NCI-H748 treated with DMSO at 0.1 percent for 48 hours (cell line): Measurements from ENCODE around the gene DNAH11.
"Not testable (repeated sequence)": the region's sequence is repeated elsewhere in the genome, so short reads cannot be mapped to it uniquely, and the experiment has no call there.

ENCODE experiments used
- DNase-seq: peaks from one replicate; lab custom pipeline; 2025; lab: John Stamatoyannopoulos, UW

DNAH11 gene

GRCh38 chr7:21542891-21543527 lies at the start of gene DNAH11:
TSS of gene DNAH11 (plus strand) at chr7:21543039. CDS start at chr7:21543246, 207 bp downstream.
- DNase-seq, result peak; percentile 56

- DNase-seq, result no peak
Observed at GRCh38 chr7:21495731-21496130, 47.1 kb upstream of the DNAH11 start.

GRCh38 chr7:21497072-21497471 lies 45.8 kb upstream of the DNAH11 start:
- DNase-seq, result no peak

- DNase-seq, result no peak
Observed at GRCh38 chr7:21500117-21500832, 42.6 kb upstream of the DNAH11 start.

GRCh38 chr7:21504021-21504420 lies 38.8 kb upstream of the DNAH11 start:
- DNase-seq, result peak; percentile 96

GRCh38 chr7:21507627-21508343 lies 35.1 kb upstream of the DNAH11 start:
- peak; percentile 20 for DNase-seq

GRCh38 chr7:21508538-21508937 lies 34.3 kb upstream of the DNAH11 start:
- no peak for DNase-seq

- no peak for DNase-seq
Observed at GRCh38 chr7:21514062-21514461, 28.8 kb upstream of the DNAH11 start.

GRCh38 chr7:21524680-21525079 lies 18.2 kb upstream of the DNAH11 start:
- DNase-seq, result no peak

GRCh38 chr7:21526007-21526406 lies 16.8 kb upstream of the DNAH11 start:
- DNase-seq, result no peak

GRCh38 chr7:21526448-21526847 lies 16.4 kb upstream of the DNAH11 start:
- DNase-seq, result no peak

GRCh38 chr7:21532485-21532884 lies 10.4 kb upstream of the DNAH11 start:
- DNase-seq, result not testable (repeated sequence)

GRCh38 chr7:21533646-21534045 lies 9.2 kb upstream of the DNAH11 start:
- not testable (repeated sequence) for DNase-seq

GRCh38 chr7:21536445-21537118 lies 6.3 kb upstream of the DNAH11 start:
- DNase-seq, result not testable (repeated sequence)

- DNase-seq, result no peak
Observed at GRCh38 chr7:21538936-21539495, 3.8 kb upstream of the DNAH11 start.

- DNase-seq, result peak; percentile 83
Observed at GRCh38 chr7:21543528-21544302, 876 bp downstream of the DNAH11 start.

- peak; percentile 83 for DNase-seq
Observed at GRCh38 chr7:21544303-21544656, 1.4 kb downstream of the DNAH11 start.

- peak; percentile 36 for DNase-seq
Observed at GRCh38 chr7:21544715-21545114, 1.9 kb downstream of the DNAH11 start.

GRCh38 chr7:21547501-21547900 lies 4.7 kb downstream of the DNAH11 start:
- DNase-seq, result no peak

- DNase-seq, result no peak
Observed at GRCh38 chr7:21548491-21548890, 5.7 kb downstream of the DNAH11 start.

GRCh38 chr7:21550076-21550475 lies 7.2 kb downstream of the DNAH11 start:
- no peak for DNase-seq
